Lower leg skin (tissue), 3 donors: Measurements from ENCODE around the gene CD226.

Source experiments
- POLR2A ChIP-seq, 2 donors: fragments of 450-650 bp; IDR thresholded peaks; one replicate each; pipeline ENCODE4 v1.6.1; 2016 to 2017; ENCODE audit warnings: antibody characterized with exemption in 2 of 2, mild to moderate bottlenecking in 1 of 2, moderate library complexity in 1 of 2
- TF ChIP-seq, protein P1 (sequence below), 3 donors: fragments of 450-650 bp; IDR thresholded peaks; one replicate each; pipeline ENCODE4 v1.5.1; 2016; ENCODE audit warnings: antibody characterized with exemption in 3 of 3, mild to moderate bottlenecking in 3 of 3, moderate library complexity in 2 of 3

DNA sequence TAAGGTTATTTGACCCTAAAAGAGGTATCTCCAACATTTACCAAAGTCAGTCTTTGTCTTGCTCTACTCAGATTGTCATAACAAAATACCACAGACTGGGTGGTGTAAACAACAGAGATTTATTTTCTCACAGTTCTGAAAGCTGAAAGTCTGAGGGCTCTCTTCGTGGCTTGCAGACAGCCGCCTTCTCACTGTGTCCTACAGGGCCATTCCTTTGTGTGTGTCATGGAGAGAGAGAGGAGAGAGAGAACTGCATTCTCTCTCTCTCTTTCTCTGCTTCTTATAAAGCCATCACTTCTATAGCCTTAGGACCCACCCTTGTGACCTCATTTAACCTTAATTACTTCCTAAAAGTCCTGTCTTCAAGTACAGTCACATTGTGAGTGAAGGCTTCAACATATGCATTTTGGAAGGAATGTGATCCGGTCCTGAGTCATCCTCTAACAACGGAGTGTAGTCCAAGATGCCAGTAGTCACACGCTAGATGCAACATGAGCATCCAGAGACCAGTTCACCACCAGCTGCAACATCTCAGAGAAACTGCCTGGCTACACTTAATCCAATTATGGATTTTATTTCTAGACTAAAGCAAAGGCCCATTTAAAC is 130.2 kb downstream of the CD226 start:
- TF ChIP-seq, protein P1, sequence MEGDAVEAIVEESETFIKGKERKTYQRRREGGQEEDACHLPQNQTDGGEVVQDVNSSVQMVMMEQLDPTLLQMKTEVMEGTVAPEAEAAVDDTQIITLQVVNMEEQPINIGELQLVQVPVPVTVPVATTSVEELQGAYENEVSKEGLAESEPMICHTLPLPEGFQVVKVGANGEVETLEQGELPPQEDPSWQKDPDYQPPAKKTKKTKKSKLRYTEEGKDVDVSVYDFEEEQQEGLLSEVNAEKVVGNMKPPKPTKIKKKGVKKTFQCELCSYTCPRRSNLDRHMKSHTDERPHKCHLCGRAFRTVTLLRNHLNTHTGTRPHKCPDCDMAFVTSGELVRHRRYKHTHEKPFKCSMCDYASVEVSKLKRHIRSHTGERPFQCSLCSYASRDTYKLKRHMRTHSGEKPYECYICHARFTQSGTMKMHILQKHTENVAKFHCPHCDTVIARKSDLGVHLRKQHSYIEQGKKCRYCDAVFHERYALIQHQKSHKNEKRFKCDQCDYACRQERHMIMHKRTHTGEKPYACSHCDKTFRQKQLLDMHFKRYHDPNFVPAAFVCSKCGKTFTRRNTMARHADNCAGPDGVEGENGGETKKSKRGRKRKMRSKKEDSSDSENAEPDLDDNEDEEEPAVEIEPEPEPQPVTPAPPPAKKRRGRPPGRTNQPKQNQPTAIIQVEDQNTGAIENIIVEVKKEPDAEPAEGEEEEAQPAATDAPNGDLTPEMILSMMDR (IDR thresholded peaks at IDR 0.05): no peak
- TF ChIP-seq POLR2A (IDR thresholded peaks at IDR 0.05): no peak
